Measurements from ENCODE around the gene TBC1D5. TPM values are rescaled to one million over a fixed set of nuclear protein-coding genes. Genes with fewer than 3 reads are reported as not detected.

Gene TBC1D5
- total and polyA plus RNA-seq, 2 of the 4 experiments (the other 2 are of a cell fraction): 16.4 to 57.0 TPM

- Histone ChIP-seq H2AFZ (replicated peaks; ENCODE audit: low read length, poor library complexity) (no peak overlapping the region), H2BK5ac (ENCODE audit: low read depth, low read length, poor library complexity, severe bottlenecking) (no peak overlapping the region), H4K5ac (ENCODE audit: low read depth, low read length) (no peak overlapping the region), H3K79me1 (ENCODE audit: low read depth in 1 of 2, low read length in 2 of 2) (no peaks in the 10 kb centered on the region), H3K9me1 (ENCODE audit: insufficient read depth, low read length) (no peaks in the 10 kb centered on the region), H3K9ac (ENCODE audit: low read depth, low read length) (no peak overlapping the region), H4K8ac (ENCODE audit: low read depth in 2 of 2, low read length in 2 of 2) (no peak overlapping the region), H2BK15ac (ENCODE audit: low read depth, low read length) (no peak overlapping the region), H2BK20ac (ENCODE audit: low read depth, low read length) (no peak overlapping the region), H3K4me1 (ENCODE audit: control insufficient read depth, insufficient read depth, low read length) (no peaks in the 10 kb centered on the region), H3K27ac (ENCODE audit: insufficient read depth, low read length) (no peak overlapping the region), H3K56ac (ENCODE audit: extremely low read depth, insufficient read depth, low read length) (no peak overlapping the region), H3K4me2 (ENCODE audit: low read depth, low read length) (no peak overlapping the region), H3K18ac (ENCODE audit: low read depth, low read length) (no peak overlapping the region), H3K4ac (ENCODE audit: low read depth, low read length) (no peak overlapping the region), H3K14ac (replicated peaks; ENCODE audit: low read depth, low read length) (no peak overlapping the region), H2AK5ac (ENCODE audit: low read depth, low read length) (no peak overlapping the region), H3K36me3 (ENCODE audit: control insufficient read depth, insufficient read depth, low read length) (no peaks in the 10 kb centered on the region), H2BK120ac (ENCODE audit: low read depth, low read length) (no peak overlapping the region), H4K91ac (ENCODE audit: insufficient read depth, low read depth, low read length) (no peak overlapping the region), H3K27me3 (ENCODE audit: control insufficient read depth, insufficient read depth, low read length) (no peaks in the 10 kb centered on the region; the same call in 1 of the 2 replicates), H3K4me3 (ENCODE audit: insufficient read depth, low read depth, low read length) (no peak overlapping the region), H3K9me3 (ENCODE audit: control insufficient read depth, insufficient read depth, low read length) (no peaks in the 10 kb centered on the region; the same call in 1 of the 2 replicates), H4K20me1 (ENCODE audit: insufficient read depth, low read length) (no peaks in the 10 kb centered on the region), H3K23ac (ENCODE audit: low read depth, low read length) (no peak overlapping the region), H2AK9ac (replicated peaks; ENCODE audit: low read depth, low read length, poor library complexity) (no peak overlapping the region)
- ChIA-PET CTCF (no interaction called here), POLR2A (ENCODE audit: unreplicated experiment) (no interaction called here)
- dilution Hi-C loops (cut with HindIII; ENCODE audit: low sequenced_read_pairs, unreplicated experiment): no loop called here
- no TSS peak for BruUV-seq (replicated peaks)
- ATAC-seq (ENCODE audit: low read depth) (no peak), DNase-seq (no peak)
- 100% methylated on average over 1 of the region's 1 CpG; no CpG with 5 or more reads in 1 of the 2 experiments for WGBS, 2 experiments (ENCODE audit: extremely low coverage in 2 of 2, insufficient read length in 1 of 2)
- intact Hi-C loops (cut with micrococcal nuclease): no loop called here
- in situ Hi-C loops (cut with MboI; ENCODE audit: low sequenced_read_pairs): no loop called here
- TF ChIP-seq CHD1 (IDR thresholded peaks at IDR 0.05; ENCODE audit: low read depth, low read length): no peak
- TF ChIP-seq, protein P1, sequence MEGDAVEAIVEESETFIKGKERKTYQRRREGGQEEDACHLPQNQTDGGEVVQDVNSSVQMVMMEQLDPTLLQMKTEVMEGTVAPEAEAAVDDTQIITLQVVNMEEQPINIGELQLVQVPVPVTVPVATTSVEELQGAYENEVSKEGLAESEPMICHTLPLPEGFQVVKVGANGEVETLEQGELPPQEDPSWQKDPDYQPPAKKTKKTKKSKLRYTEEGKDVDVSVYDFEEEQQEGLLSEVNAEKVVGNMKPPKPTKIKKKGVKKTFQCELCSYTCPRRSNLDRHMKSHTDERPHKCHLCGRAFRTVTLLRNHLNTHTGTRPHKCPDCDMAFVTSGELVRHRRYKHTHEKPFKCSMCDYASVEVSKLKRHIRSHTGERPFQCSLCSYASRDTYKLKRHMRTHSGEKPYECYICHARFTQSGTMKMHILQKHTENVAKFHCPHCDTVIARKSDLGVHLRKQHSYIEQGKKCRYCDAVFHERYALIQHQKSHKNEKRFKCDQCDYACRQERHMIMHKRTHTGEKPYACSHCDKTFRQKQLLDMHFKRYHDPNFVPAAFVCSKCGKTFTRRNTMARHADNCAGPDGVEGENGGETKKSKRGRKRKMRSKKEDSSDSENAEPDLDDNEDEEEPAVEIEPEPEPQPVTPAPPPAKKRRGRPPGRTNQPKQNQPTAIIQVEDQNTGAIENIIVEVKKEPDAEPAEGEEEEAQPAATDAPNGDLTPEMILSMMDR (conservative IDR thresholded peaks at IDR 0.05; ENCODE audit: low read depth, low read length): no peak
- TF ChIP-seq, protein P2, sequence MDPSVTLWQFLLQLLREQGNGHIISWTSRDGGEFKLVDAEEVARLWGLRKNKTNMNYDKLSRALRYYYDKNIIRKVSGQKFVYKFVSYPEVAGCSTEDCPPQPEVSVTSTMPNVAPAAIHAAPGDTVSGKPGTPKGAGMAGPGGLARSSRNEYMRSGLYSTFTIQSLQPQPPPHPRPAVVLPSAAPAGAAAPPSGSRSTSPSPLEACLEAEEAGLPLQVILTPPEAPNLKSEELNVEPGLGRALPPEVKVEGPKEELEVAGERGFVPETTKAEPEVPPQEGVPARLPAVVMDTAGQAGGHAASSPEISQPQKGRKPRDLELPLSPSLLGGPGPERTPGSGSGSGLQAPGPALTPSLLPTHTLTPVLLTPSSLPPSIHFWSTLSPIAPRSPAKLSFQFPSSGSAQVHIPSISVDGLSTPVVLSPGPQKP (IDR thresholded peaks at IDR 0.05; ENCODE audit: borderline replicate concordance, low read depth, low read length): no peak
- no peak for TF ChIP-seq NFE2L2 (IDR thresholded peaks at IDR 0.05; ENCODE audit: low read depth, low read length)
- TF ChIP-seq POLR2A (IDR thresholded peaks at IDR 0.05; ENCODE audit: low read depth, low read length): no peak
- TF ChIP-seq MAFK (IDR thresholded peaks at IDR 0.05; ENCODE audit: low read depth, low read length): no peak
- TF ChIP-seq MXI1 (IDR thresholded peaks at IDR 0.05; ENCODE audit: borderline replicate concordance, low read depth, low read length): no peak
- TF ChIP-seq, protein P3, sequence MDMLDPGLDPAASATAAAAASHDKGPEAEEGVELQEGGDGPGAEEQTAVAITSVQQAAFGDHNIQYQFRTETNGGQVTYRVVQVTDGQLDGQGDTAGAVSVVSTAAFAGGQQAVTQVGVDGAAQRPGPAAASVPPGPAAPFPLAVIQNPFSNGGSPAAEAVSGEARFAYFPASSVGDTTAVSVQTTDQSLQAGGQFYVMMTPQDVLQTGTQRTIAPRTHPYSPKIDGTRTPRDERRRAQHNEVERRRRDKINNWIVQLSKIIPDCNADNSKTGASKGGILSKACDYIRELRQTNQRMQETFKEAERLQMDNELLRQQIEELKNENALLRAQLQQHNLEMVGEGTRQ (IDR thresholded peaks at IDR 0.05; ENCODE audit: low read depth, low read length): no peak
These were observed 342.8 kb downstream of the TBC1D5 start for GRCh38 chr3:17399586-17399985.

All from IMR-90 (cell line).